DMS79 treated with DMSO at 0.1 percent for 48 hours (cell line): ENCODE results near the gene PARD6B.
"Not testable (repeated sequence)": the region's sequence is repeated elsewhere in the genome, so short reads cannot be mapped to it uniquely, and the experiment has no call there.

ENCODE experiments used
- DNase-seq: peaks from one replicate; lab custom pipeline; 2025; lab: John Stamatoyannopoulos, UW

The PARD6B gene

GRCh38 chr20:50703651-50704438, 27.5 kb upstream of the PARD6B start:
- not testable (repeated sequence) for DNase-seq

GRCh38 chr20:50704514-50704913, 26.9 kb upstream of the PARD6B start:
- no peak for DNase-seq

- no peak for DNase-seq
Observed at GRCh38 chr20:50704971-50705370, 26.4 kb upstream of the PARD6B start.

- DNase-seq = peak; percentile 23
Observed at GRCh38 chr20:50708845-50709635, 22.3 kb upstream of the PARD6B start.

GRCh38 chr20:50709636-50709973, 21.8 kb upstream of the PARD6B start:
- DNase-seq = no peak

- no peak for DNase-seq
Observed at GRCh38 chr20:50710492-50711063, 20.8 kb upstream of the PARD6B start.

- no peak for DNase-seq
Observed at GRCh38 chr20:50711113-50711825, 20.1 kb upstream of the PARD6B start.

- DNase-seq = no peak
Observed at GRCh38 chr20:50712771-50713656, 18.4 kb upstream of the PARD6B start.

GRCh38 chr20:50713657-50714101, 17.7 kb upstream of the PARD6B start:
- DNase-seq = no peak

GRCh38 chr20:50714426-50714825, 17.0 kb upstream of the PARD6B start:
- not testable (repeated sequence) for DNase-seq

GRCh38 chr20:50715694-50716093, 15.7 kb upstream of the PARD6B start:
- DNase-seq = no peak

GRCh38 chr20:50716518-50716917, 14.9 kb upstream of the PARD6B start:
- DNase-seq = no peak

- DNase-seq = no peak
Observed at GRCh38 chr20:50717312-50717711, 14.1 kb upstream of the PARD6B start.

- DNase-seq = peak; percentile 16
Observed at GRCh38 chr20:50717974-50718761, 13.2 kb upstream of the PARD6B start.

GRCh38 chr20:50719328-50719727, 12.1 kb upstream of the PARD6B start:
- DNase-seq = no peak

GRCh38 chr20:50720026-50720425, 11.4 kb upstream of the PARD6B start:
- DNase-seq = no peak

GRCh38 chr20:50720582-50720981, 10.8 kb upstream of the PARD6B start:
- DNase-seq = no peak

GRCh38 chr20:50721881-50722281, 9.5 kb upstream of the PARD6B start:
- no peak for DNase-seq

- DNase-seq = no peak
Observed at GRCh38 chr20:50722424-50723155, 8.8 kb upstream of the PARD6B start.

GRCh38 chr20:50723672-50724071, 7.7 kb upstream of the PARD6B start:
- no peak for DNase-seq
